ENCODE measurements around the gene CCL22.

- no peak for TF ChIP-seq CTCF (IDR thresholded peaks at IDR 0.05)
- TF ChIP-seq POLR2A (IDR thresholded peaks at IDR 0.05): no peak
Measured at GRCh38 chr16:57379579-57379978, 21.0 kb downstream of the CCL22 start.
